SU-DHL-6 (cell line): ENCODE results near the gene GNAO1.

Experiments
- H2AFZ ChIP-seq: fragments of 200-600 bp; sonication (generic); 2 replicates; pipeline ENCODE4 v1.6.1; 2014; ENCODE audit warnings: low read depth, mild to moderate bottlenecking, moderate library complexity, mixed read lengths, antibody characterized with exemption, low read length; ENCODE audit not compliant: severe bottlenecking
- H3F3A ChIP-seq: fragments of 200-600 bp; shearing (Covaris generic); 2 replicates; pipeline ENCODE4 v1.6.0; 2016; ENCODE audit warnings: antibody characterized with exemption, mild to moderate bottlenecking; ENCODE audit not compliant: insufficient read depth
- H3K27ac ChIP-seq: fragments of 200-600 bp; sonication (generic); 2 replicates; pipeline ENCODE4 v1.5.1; 2016; ENCODE audit warnings: low read depth, mild to moderate bottlenecking, low read length, moderate library complexity, mixed read lengths
- H3K27me3 ChIP-seq: fragments of 200-600 bp; sonication (generic), shearing (Covaris generic); 2 replicates; pipeline ENCODE4 v1.6.0; 2014; ENCODE audit warnings: mild to moderate bottlenecking, low read length
- H3K36me3 ChIP-seq: fragments of 200-600 bp; sonication (generic); 2 replicates; pipeline ENCODE4 v1.6.1; 2014; ENCODE audit warnings: mild to moderate bottlenecking, low read length, mixed read lengths
- H3K4me2 ChIP-seq: fragments of 300-600, 200-600 bp; shearing (Covaris generic), sonication (generic); 2 replicates; pipeline ENCODE4 v1.6.0; 2014; ENCODE audit warnings: low read length, low read depth, mild to moderate bottlenecking; ENCODE audit not compliant: poor library complexity, severe bottlenecking
- H3K4me3 ChIP-seq: fragments of 200-600 bp; sonication (generic); 2 replicates; pipeline ENCODE4 v1.5.1; 2014; ENCODE audit warnings: antibody characterized with exemption, low read length, mild to moderate bottlenecking, mixed read lengths; ENCODE audit not compliant: insufficient read depth, poor library complexity, severe bottlenecking
- H3K79me2 ChIP-seq: fragments of 200-600 bp; sonication (generic); 2 replicates; pipeline ENCODE4 v1.6.1; 2014; ENCODE audit warnings: mild to moderate bottlenecking, low read length, moderate library complexity; ENCODE audit not compliant: insufficient read depth
- H3K9ac ChIP-seq: fragments of 200-600 bp; sonication (generic); 2 replicates; pipeline ENCODE4 v1.7.0; 2014; ENCODE audit warnings: mild to moderate bottlenecking, low read length
- H3K9me2 ChIP-seq: fragments of 200-600 bp; sonication (generic); replicated peaks from 2 replicates; pipeline ENCODE4 v1.6.1; 2014; ENCODE audit warnings: low read length; ENCODE audit not compliant: insufficient read depth
- H3K9me3 ChIP-seq: fragments of 200-600 bp; sonication (generic); 2 replicates; pipeline ENCODE4 v1.6.1; 2014; ENCODE audit warnings: low read length, mixed read lengths; ENCODE audit not compliant: insufficient read depth
- H4K20me1 ChIP-seq: fragments of 200-600 bp; sonication (generic); 2 replicates; pipeline ENCODE4 v1.6.1; 2014; ENCODE audit warnings: low read depth, mild to moderate bottlenecking, antibody characterized with exemption, low read length, moderate library complexity, mixed read lengths
- CTCF ChIP-seq: fragments of 200-600 bp; sonication (generic); IDR thresholded peaks from one replicate; pipeline ENCODE4 v1.5.1; 2017; ENCODE audit warnings: antibody characterized with exemption, mild to moderate bottlenecking, low read length, moderate library complexity; ENCODE audit not compliant: insufficient read depth, poor library complexity, severe bottlenecking
- EZH2phosphoT487 ChIP-seq: fragments of 200-600 bp; sonication (generic), shearing (Covaris generic); conservative IDR thresholded peaks from 2 replicates; pipeline ENCODE4 v1.6.1; 2018; ENCODE audit warnings: mild to moderate bottlenecking, antibody characterized with exemption, low read length, moderate library complexity, mixed read lengths

The GNAO1 gene

GRCh38 chr16:56199164-56199563, 7.9 kb downstream of the GNAO1 start:
- no peaks in the 10 kb centered on the region for H3K36me3 ChIP-seq
- no peaks in the 10 kb centered on the region for H4K20me1 ChIP-seq
- no peaks in the 10 kb centered on the region for H3K79me2 ChIP-seq
- no peaks in the 10 kb centered on the region for H3K9me2 ChIP-seq
- H3K27ac ChIP-seq = no peak overlapping the region
- H3F3A ChIP-seq = no peaks in the 10 kb centered on the region
- H3K9me3 ChIP-seq = no peaks in the 10 kb centered on the region
- H2AFZ ChIP-seq = no peak overlapping the region
- no peak for TF ChIP-seq CTCF
- no peak for TF ChIP-seq EZH2phosphoT487
- no peak overlapping the region for H3K4me3 ChIP-seq
- no peak overlapping the region for H3K9ac ChIP-seq
- H3K27me3 ChIP-seq = no peaks in the 10 kb centered on the region
- no peak overlapping the region for H3K4me2 ChIP-seq

DNA sequence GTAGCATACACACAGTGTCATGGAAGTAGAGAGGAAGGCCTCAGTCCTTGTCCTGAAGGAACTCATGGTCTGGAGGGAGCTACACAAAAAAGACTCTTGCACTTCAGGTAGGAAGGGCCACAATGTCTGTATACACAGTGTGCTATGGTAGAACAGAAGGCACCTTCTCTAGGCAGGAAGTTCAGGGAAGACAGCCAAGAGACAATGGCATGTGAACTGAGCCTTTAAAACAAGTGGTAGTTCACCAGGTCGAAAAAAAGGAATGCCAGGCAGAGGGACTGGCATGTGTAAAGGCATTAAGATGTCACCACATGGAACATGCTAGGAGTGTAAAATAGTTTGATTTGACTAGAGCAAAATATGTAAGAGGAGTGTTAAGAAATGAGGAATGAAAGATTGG, 9.7 kb downstream of the GNAO1 start:
- H3K27ac ChIP-seq = no peak overlapping the region

DNA sequence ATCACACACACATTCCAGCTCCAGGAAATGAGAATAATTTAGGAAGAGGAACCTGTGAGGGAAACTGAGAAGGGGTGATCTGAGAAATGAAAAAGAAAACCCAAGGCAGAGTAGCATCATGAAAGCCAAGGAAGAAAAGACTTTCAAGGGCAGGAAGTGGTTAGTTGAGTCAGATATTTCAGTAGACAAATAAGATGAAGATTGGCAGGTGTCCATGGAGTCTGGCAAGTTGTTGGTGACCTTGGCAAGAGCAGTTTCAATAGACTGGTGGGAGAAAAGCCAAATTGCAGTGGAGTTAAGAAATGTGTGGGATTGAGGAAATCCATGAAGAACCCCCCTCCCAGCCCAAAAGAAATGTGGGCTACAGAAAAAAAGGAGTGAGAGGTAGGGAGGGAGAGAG, 10.7 kb downstream of the GNAO1 start:
- Histone ChIP-seq H2AFZ (no peak overlapping the region), H3K9me3 (no peaks in the 10 kb centered on the region), H3K36me3 (no peaks in the 10 kb centered on the region), H4K20me1 (no peaks in the 10 kb centered on the region), H3K27ac (no peak overlapping the region), H3K27me3 (no peaks in the 10 kb centered on the region), H3K4me2 (no peak overlapping the region), H3K9me2 (no peaks in the 10 kb centered on the region), H3K9ac (no peak overlapping the region), H3F3A (no peaks in the 10 kb centered on the region), H3K4me3 (no peak overlapping the region), H3K79me2 (no peaks in the 10 kb centered on the region)
- TF ChIP-seq CTCF = no peak
- TF ChIP-seq EZH2phosphoT487 = no peak

More for the DNA sequence above, 9.7 kb downstream of the GNAO1 start:
- no peaks in the 10 kb centered on the region for H3K9me2 ChIP-seq
- TF ChIP-seq EZH2phosphoT487 (no peak), CTCF (no peak)
- no peak overlapping the region for H2AFZ ChIP-seq
- no peaks in the 10 kb centered on the region for H3K27me3 ChIP-seq
- no peak overlapping the region for H3K4me2 ChIP-seq
- no peaks in the 10 kb centered on the region for H3K9me3 ChIP-seq
- H3K36me3 ChIP-seq = no peaks in the 10 kb centered on the region
- no peaks in the 10 kb centered on the region for H3F3A ChIP-seq
- H3K9ac ChIP-seq = no peak overlapping the region
- no peaks in the 10 kb centered on the region for H4K20me1 ChIP-seq
- no peaks in the 10 kb centered on the region for H3K79me2 ChIP-seq
- H3K4me3 ChIP-seq = no peak overlapping the region
